OCI-LY1 (cell line): ENCODE measurements around the gene RANBP10.

Source experiments
- H2AFZ ChIP-seq: fragments of 200-600 bp; sonication (generic), shearing (Covaris generic); 2 replicates; pipeline ENCODE4 v1.6.0; 2014; ENCODE audit warnings: antibody characterized with exemption, mild to moderate bottlenecking, low read length
- H3F3A ChIP-seq: fragments of 200-600 bp; sonication (generic), shearing (Covaris generic); 2 replicates; pipeline ENCODE4 v1.6.0; 2014; ENCODE audit warnings: mild to moderate bottlenecking, antibody characterized with exemption, low read length, moderate library complexity; ENCODE audit not compliant: insufficient read depth
- H3K27ac ChIP-seq: fragments of 200-600 bp; sonication (generic); 2 replicates; pipeline ENCODE4 v1.5.1; 2014; ENCODE audit warnings: low read length, mixed run types, mild to moderate bottlenecking, low read depth; ENCODE audit not compliant: poor library complexity, severe bottlenecking
- H3K27me3 ChIP-seq: fragments of 200-600 bp; sonication (generic); 2 replicates; pipeline ENCODE4 v1.6.0; 2014; ENCODE audit warnings: antibody characterized with exemption, mild to moderate bottlenecking, low read length, moderate library complexity; ENCODE audit not compliant: insufficient read depth
- H3K36me3 ChIP-seq: fragments of 200-600 bp; sonication (generic); 2 replicates; pipeline ENCODE4 v1.6.1; 2014; ENCODE audit warnings: mild to moderate bottlenecking, antibody characterized with exemption, low read length, moderate library complexity, mixed read lengths; ENCODE audit not compliant: insufficient read depth
- H3K4me1 ChIP-seq: fragments of 200-600 bp; sonication (generic); 2 replicates; pipeline ENCODE4 v1.5.1; 2014; ENCODE audit warnings: mild to moderate bottlenecking, low read length, moderate library complexity; ENCODE audit not compliant: insufficient read depth, severe bottlenecking
- H3K4me2 ChIP-seq: fragments of 200-600 bp; sonication (generic), shearing (Covaris generic); 2 replicates; pipeline ENCODE4 v1.6.1; 2014; ENCODE audit warnings: low read length
- H3K4me3 ChIP-seq: fragments of 200-600 bp; sonication (generic); 2 replicates; pipeline ENCODE4 v1.5.1; 2014; ENCODE audit warnings: low read length, low read depth, mild to moderate bottlenecking, mixed read lengths; ENCODE audit not compliant: poor library complexity, severe bottlenecking
- H3K79me2 ChIP-seq: fragments of 200-600 bp; shearing (Covaris generic); 2 replicates; pipeline ENCODE4 v1.6.1; 2016; ENCODE audit warnings: mixed run types, low read length, mixed read lengths; ENCODE audit not compliant: insufficient read depth
- H3K9ac ChIP-seq: fragments of 200-600 bp; sonication (generic), shearing (Covaris generic); 2 replicates; pipeline ENCODE4 v1.6.1; 2014; ENCODE audit warnings: mild to moderate bottlenecking, low read length, mixed read lengths
- H3K9me2 ChIP-seq: fragments of 200-600 bp; sonication (generic), shearing (Covaris generic); 2 replicates; pipeline ENCODE4 v1.6.1; 2014; ENCODE audit warnings: low read depth, mild to moderate bottlenecking, low read length, mixed read lengths
- H3K9me3 ChIP-seq: fragments of 200-600 bp; shearing (Covaris generic); 2 replicates; pipeline ENCODE4 v1.6.1; 2014; ENCODE audit warnings: low read length, mixed read lengths
- H4K20me1 ChIP-seq: fragments of 200-600 bp; sonication (generic), shearing (Covaris generic); 2 replicates; pipeline ENCODE4 v1.6.0; 2016; ENCODE audit warnings: mild to moderate bottlenecking, low read length; ENCODE audit not compliant: insufficient read depth
- EZH2 ChIP-seq: fragments of 200-600 bp; sonication (generic), shearing (Covaris generic); IDR thresholded peaks from 2 replicates; pipeline ENCODE4 v1.8.0; 2017; ENCODE audit warnings: borderline replicate concordance, mixed run types, mild to moderate bottlenecking, antibody characterized with exemption, low read length, moderate library complexity, mixed read lengths
- TF ChIP-seq, protein P1 (sequence below): fragments of 200-600 bp; sonication (generic), shearing (Covaris generic); IDR thresholded peaks from 2 replicates; pipeline ENCODE4 v1.5.1; 2017; ENCODE audit warnings: mild to moderate bottlenecking, antibody characterized with exemption, low read length, moderate library complexity, mixed read lengths

Gene RANBP10

DNA sequence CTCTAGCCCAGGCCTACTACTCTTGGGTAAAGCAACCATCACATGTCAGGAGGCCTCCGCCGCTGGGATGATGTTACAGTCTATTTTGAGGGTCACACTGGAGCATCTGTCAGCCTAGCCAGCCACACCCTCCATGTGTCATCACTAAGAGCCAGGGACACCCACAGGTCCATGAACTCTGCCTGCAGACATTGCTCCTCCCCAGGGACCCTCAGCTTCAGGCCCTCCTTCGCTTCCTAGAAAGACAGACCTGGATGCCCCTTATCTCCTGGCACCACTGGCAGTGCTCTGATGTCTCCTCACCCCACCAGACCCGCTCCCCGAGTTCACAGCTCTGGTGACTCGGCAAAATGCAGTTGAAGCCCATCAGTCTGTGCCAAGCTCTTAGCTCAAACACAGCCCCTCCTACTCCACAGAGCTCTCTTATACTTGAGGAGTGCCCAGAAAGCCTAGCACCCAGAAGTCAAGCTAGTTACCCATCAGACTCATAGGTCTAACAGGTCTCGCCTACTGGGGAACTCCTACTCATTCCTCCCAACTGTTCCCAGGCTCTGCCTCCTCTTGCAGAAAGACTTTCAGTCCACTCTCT lies 5.9 kb downstream of the RANBP10 start:
- Histone ChIP-seq H3K4me2 (no peak overlapping the region), H3K36me3 (peaks cover 44% of the 10 kb centered on the region; the same call in 1 of the 2 replicates), H3K79me2 (peaks cover 20% of the 10 kb centered on the region), H2AFZ (no peak overlapping the region), H3K9me3 (no peaks in the 10 kb centered on the region), H4K20me1 (no peaks in the 10 kb centered on the region), H3K4me1 (peaks cover 30% of the 10 kb centered on the region), H3K27me3 (no peaks in the 10 kb centered on the region), H3F3A (no peaks in the 10 kb centered on the region), H3K9ac (no peak overlapping the region), H3K9me2 (no peaks in the 10 kb centered on the region), H3K4me3 (no peak overlapping the region), H3K27ac (no peak overlapping the region)
- TF ChIP-seq, protein P1, sequence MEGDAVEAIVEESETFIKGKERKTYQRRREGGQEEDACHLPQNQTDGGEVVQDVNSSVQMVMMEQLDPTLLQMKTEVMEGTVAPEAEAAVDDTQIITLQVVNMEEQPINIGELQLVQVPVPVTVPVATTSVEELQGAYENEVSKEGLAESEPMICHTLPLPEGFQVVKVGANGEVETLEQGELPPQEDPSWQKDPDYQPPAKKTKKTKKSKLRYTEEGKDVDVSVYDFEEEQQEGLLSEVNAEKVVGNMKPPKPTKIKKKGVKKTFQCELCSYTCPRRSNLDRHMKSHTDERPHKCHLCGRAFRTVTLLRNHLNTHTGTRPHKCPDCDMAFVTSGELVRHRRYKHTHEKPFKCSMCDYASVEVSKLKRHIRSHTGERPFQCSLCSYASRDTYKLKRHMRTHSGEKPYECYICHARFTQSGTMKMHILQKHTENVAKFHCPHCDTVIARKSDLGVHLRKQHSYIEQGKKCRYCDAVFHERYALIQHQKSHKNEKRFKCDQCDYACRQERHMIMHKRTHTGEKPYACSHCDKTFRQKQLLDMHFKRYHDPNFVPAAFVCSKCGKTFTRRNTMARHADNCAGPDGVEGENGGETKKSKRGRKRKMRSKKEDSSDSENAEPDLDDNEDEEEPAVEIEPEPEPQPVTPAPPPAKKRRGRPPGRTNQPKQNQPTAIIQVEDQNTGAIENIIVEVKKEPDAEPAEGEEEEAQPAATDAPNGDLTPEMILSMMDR = no peak
- no peak for TF ChIP-seq EZH2

DNA sequence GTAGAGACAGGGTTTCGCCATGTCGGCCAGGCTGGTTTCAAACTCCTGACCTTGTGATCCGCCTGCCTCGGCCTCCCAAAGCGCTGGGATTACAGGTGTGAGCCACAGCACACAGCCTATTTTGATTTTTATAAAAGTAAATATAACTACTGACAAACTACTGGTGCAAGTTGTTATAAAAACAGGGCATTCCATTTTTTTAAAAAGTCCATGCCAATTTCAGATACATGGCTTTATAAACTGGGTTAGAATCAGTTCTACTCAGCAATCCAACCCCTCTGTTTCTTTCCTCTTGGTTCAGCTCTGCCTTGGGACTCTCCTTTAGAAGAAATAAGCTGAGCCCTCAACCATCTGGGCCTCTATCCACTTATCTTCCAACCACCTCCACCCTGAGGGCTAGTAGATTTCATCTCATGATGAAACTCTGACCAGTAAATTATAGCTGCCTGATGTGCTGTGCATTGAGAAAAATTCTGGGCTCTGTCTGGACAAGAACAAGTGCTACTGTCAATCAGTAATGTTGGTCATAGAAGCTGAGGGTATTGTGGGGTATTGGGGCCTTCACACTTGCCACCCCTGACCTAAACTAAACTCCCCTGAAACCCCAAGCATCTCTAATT lies 10.2 kb downstream of the RANBP10 start:
- no peaks in the 10 kb centered on the region for H3K27me3 ChIP-seq
- TF ChIP-seq EZH2 = no peak
- TF ChIP-seq, protein P1 = no peak
- no peak overlapping the region for H3K4me3 ChIP-seq
- no peaks in the 10 kb centered on the region for H3K9me2 ChIP-seq
- H3K27ac ChIP-seq = no peak overlapping the region
- H3K4me2 ChIP-seq = no peak overlapping the region
- no peak overlapping the region for H3K9ac ChIP-seq
- peaks cover 27% of the 10 kb centered on the region; the same call in 1 of the 2 replicates for H3K36me3 ChIP-seq
- H4K20me1 ChIP-seq = no peaks in the 10 kb centered on the region
- no peaks in the 10 kb centered on the region for H3F3A ChIP-seq
- no peak overlapping the region for H2AFZ ChIP-seq
- no peaks in the 10 kb centered on the region for H3K9me3 ChIP-seq
- H3K4me1 ChIP-seq = peaks cover under 1% of the 10 kb centered on the region
- peaks cover 11% of the 10 kb centered on the region for H3K79me2 ChIP-seq

DNA sequence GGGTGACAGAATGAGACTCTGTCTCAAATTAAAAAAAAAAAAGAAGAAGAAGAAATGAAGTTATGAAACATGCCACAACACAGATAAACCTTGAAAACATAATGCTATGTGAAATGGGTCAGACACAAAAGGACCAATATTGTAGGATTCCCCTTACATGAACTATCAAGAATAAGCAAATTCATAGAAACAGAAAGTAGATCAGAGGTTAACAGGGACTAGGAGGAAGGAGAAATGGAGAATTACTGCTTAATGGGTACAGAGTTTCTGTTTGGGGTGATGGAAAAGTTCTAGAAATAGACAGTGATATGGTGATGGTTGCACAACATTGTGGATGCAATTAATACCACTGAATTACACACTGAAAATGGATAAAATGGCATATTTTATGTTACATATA lies 16.3 kb downstream of the RANBP10 start:
- Histone ChIP-seq H3K27ac (no peak overlapping the region), H2AFZ (no peak overlapping the region), H3K79me2 (peaks cover 18% of the 10 kb centered on the region), H4K20me1 (no peaks in the 10 kb centered on the region), H3F3A (no peaks in the 10 kb centered on the region), H3K4me2 (no peak overlapping the region), H3K36me3 (no peaks in the 10 kb centered on the region), H3K9me2 (no peaks in the 10 kb centered on the region), H3K4me3 (no peak overlapping the region), H3K9me3 (no peaks in the 10 kb centered on the region), H3K27me3 (no peaks in the 10 kb centered on the region), H3K9ac (no peak overlapping the region), H3K4me1 (peaks cover 9% of the 10 kb centered on the region)
- no peak for TF ChIP-seq EZH2
- TF ChIP-seq, protein P1 = no peak
